Frontal cortex (tissue), 4 donors: ENCODE measurements around the gene GOT1. TPM values are rescaled to one million over a fixed set of nuclear protein-coding genes. Genes with fewer than 3 reads are reported as not detected.

Experiments used
- DNase-seq, 2 donors: peaks; one replicate each; pipeline ENCODE4 v3.0.0; 2012; ENCODE audit warnings: low spot score in 2 of 2
- FAIRE-seq: peaks from 2 replicates; lab custom pipeline; 2012; peaks lifted over from hg19 to GRCh38; lab: Jason Lieb, UNC
- total RNA-seq: library from RNA; depleted of rRNA; stranded (reverse); fragments of >200 nt; gene quantifications from one replicate; pipeline ENCODE4 v1.2.3, GENCODE V29; 2014
- donor health status: control.
- donor health status: control.
- donor health status: control.

The GOT1 gene
- 22.4 TPM for total RNA-seq

- DNase-seq (peak; percentile 84 to 94), FAIRE-seq (peak; percentile 97)
Measured at GRCh38 chr10:99430451-99431189, at the start of gene GOT1. TSS of gene GOT1 (minus strand) at chr10:99430624. CDS start at chr10:99430565, 59 bp downstream.

- DNase-seq (no peak), FAIRE-seq (no peak)
Measured at GRCh38 chr10:99470327-99470726, 39.9 kb upstream of the GOT1 start.

- FAIRE-seq (no peak), DNase-seq (no peak)
Measured at GRCh38 chr10:99467236-99467999, 37.0 kb upstream of the GOT1 start.

- FAIRE-seq = no peak
- DNase-seq = no peak
Measured at GRCh38 chr10:99466632-99467223, 36.3 kb upstream of the GOT1 start.

GRCh38 chr10:99461230-99461629 is 30.8 kb upstream of the GOT1 start:
- no peak for FAIRE-seq
- no peak for DNase-seq

GRCh38 chr10:99460070-99460469 is 29.6 kb upstream of the GOT1 start:
- FAIRE-seq (no peak), DNase-seq (no peak)

GRCh38 chr10:99459217-99459616 is 28.8 kb upstream of the GOT1 start:
- DNase-seq = no peak
- no peak for FAIRE-seq

GRCh38 chr10:99457813-99458212 is 27.4 kb upstream of the GOT1 start:
- FAIRE-seq = no peak
- DNase-seq = no peak

GRCh38 chr10:99456931-99457288 is 26.5 kb upstream of the GOT1 start:
- DNase-seq (no peak), FAIRE-seq (no peak)

- no peak for FAIRE-seq
- no peak for DNase-seq
Measured at GRCh38 chr10:99456207-99456930, 25.9 kb upstream of the GOT1 start.

- FAIRE-seq (no peak), DNase-seq (no peak)
Measured at GRCh38 chr10:99451981-99452380, 21.6 kb upstream of the GOT1 start.

- DNase-seq (no peak), FAIRE-seq (no peak)
Measured at GRCh38 chr10:99451499-99451788, 21.0 kb upstream of the GOT1 start.

- DNase-seq = no peak
- no peak for FAIRE-seq
Measured at GRCh38 chr10:99450624-99451498, 20.4 kb upstream of the GOT1 start.

- DNase-seq = no peak
- FAIRE-seq = no peak
Measured at GRCh38 chr10:99450156-99450555, 19.7 kb upstream of the GOT1 start.

GRCh38 chr10:99449023-99449422 is 18.6 kb upstream of the GOT1 start:
- FAIRE-seq = no peak
- DNase-seq = no peak

- no peak for DNase-seq
Measured at GRCh38 chr10:99444383-99445045, 14.1 kb upstream of the GOT1 start.

GRCh38 chr10:99443500-99443899 is 13.1 kb upstream of the GOT1 start:
- FAIRE-seq = no peak
- DNase-seq = no peak

More at GRCh38 chr10:99444383-99445045, 14.1 kb upstream of the GOT1 start:
- no peak for FAIRE-seq

- DNase-seq = no peak
- FAIRE-seq = no peak
Measured at GRCh38 chr10:99442394-99442793, 12.0 kb upstream of the GOT1 start.

- DNase-seq (no peak), FAIRE-seq (no peak)
Measured at GRCh38 chr10:99438890-99439289, 8.5 kb upstream of the GOT1 start.
